ENCODE results near the gene RALGAPA1.

RALGAPA1 gene

GRCh38 chr14:35637851-35638250, 171.2 kb downstream of the RALGAPA1 start:
- Histone ChIP-seq H3K9ac (ENCODE audit: low read length) (no peak overlapping the region), H3K4me2 (ENCODE audit: low read depth, low read length) (no peak overlapping the region), H3K27ac (ENCODE audit: low read length) (no peak overlapping the region), H3K9me2 (replicated peaks; ENCODE audit: insufficient read depth, low read length) (no peaks in the 10 kb centered on the region), H2AFZ (ENCODE audit: low read length) (no peak overlapping the region), H3K9me3 (replicated peaks; ENCODE audit: insufficient read depth, low read length) (no peaks in the 10 kb centered on the region), H3K4me3 (ENCODE audit: low read length) (no peak overlapping the region), H3K27me3 (replicated peaks; ENCODE audit: insufficient read depth, low read length) (no peaks in the 10 kb centered on the region), H3K79me2 (ENCODE audit: low read length) (no peaks in the 10 kb centered on the region), H3K36me3 (replicated peaks; ENCODE audit: insufficient read depth, low read length) (no peaks in the 10 kb centered on the region), H3K4me1 (ENCODE audit: low read length) (no peaks in the 10 kb centered on the region), H4K20me1 (ENCODE audit: insufficient read depth, low read length) (no peaks in the 10 kb centered on the region), H3F3A (ENCODE audit: insufficient read depth, low read length) (no peaks in the 10 kb centered on the region)
- DNase-seq, result no peak
- TF ChIP-seq EZH2 (optimal IDR thresholded peaks at IDR 0.05; ENCODE audit: low read depth, low read length) (no peak), CTCF (IDR thresholded peaks at IDR 0.05; ENCODE audit: low read length) (no peak), EZH2phosphoT487 (IDR thresholded peaks at IDR 0.05; ENCODE audit: low read length) (no peak)

GRCh38 chr14:35637269-35637668, 171.8 kb downstream of the RALGAPA1 start:
- Histone ChIP-seq H3K4me2 (ENCODE audit: low read depth, low read length) (no peak overlapping the region), H3K27me3 (replicated peaks; ENCODE audit: insufficient read depth, low read length) (no peaks in the 10 kb centered on the region), H4K20me1 (ENCODE audit: insufficient read depth, low read length) (no peaks in the 10 kb centered on the region), H3K79me2 (ENCODE audit: low read length) (no peaks in the 10 kb centered on the region), H3K4me3 (ENCODE audit: low read length) (no peak overlapping the region), H3K36me3 (replicated peaks; ENCODE audit: insufficient read depth, low read length) (no peaks in the 10 kb centered on the region), H2AFZ (ENCODE audit: low read length) (no peak overlapping the region), H3K4me1 (ENCODE audit: low read length) (no peaks in the 10 kb centered on the region), H3K27ac (ENCODE audit: low read length) (no peak overlapping the region), H3K9me2 (replicated peaks; ENCODE audit: insufficient read depth, low read length) (no peaks in the 10 kb centered on the region), H3K9me3 (replicated peaks; ENCODE audit: insufficient read depth, low read length) (no peaks in the 10 kb centered on the region), H3F3A (ENCODE audit: insufficient read depth, low read length) (no peaks in the 10 kb centered on the region), H3K9ac (ENCODE audit: low read length) (no peak overlapping the region)
- TF ChIP-seq EZH2phosphoT487 (IDR thresholded peaks at IDR 0.05; ENCODE audit: low read length) (no peak), EZH2 (optimal IDR thresholded peaks at IDR 0.05; ENCODE audit: low read depth, low read length) (no peak)
- no peak for DNase-seq

- no peak for DNase-seq
- no peak overlapping the region for H3K9ac ChIP-seq (ENCODE audit: low read length)
- TF ChIP-seq EZH2phosphoT487 (IDR thresholded peaks at IDR 0.05; ENCODE audit: low read length), result no peak
- TF ChIP-seq EZH2 (optimal IDR thresholded peaks at IDR 0.05; ENCODE audit: low read depth, low read length), result no peak
- no peak for TF ChIP-seq CTCF (IDR thresholded peaks at IDR 0.05; ENCODE audit: low read length)
Measured at GRCh38 chr14:35632676-35633075, 176.4 kb downstream of the RALGAPA1 start.

GRCh38 chr14:35632271-35632670, 176.8 kb downstream of the RALGAPA1 start:
- TF ChIP-seq EZH2phosphoT487 (IDR thresholded peaks at IDR 0.05; ENCODE audit: low read length) (no peak), EZH2 (optimal IDR thresholded peaks at IDR 0.05; ENCODE audit: low read depth, low read length) (no peak), CTCF (IDR thresholded peaks at IDR 0.05; ENCODE audit: low read length) (no peak)
- H3K79me2 ChIP-seq (ENCODE audit: low read length), result no peaks in the 10 kb centered on the region
- no peak for DNase-seq
- H3K4me2 ChIP-seq (ENCODE audit: low read depth, low read length), result no peak overlapping the region
- H3F3A ChIP-seq (ENCODE audit: insufficient read depth, low read length), result no peaks in the 10 kb centered on the region
- no peaks in the 10 kb centered on the region for H4K20me1 ChIP-seq (ENCODE audit: insufficient read depth, low read length)
- H3K4me3 ChIP-seq (ENCODE audit: low read length), result no peak overlapping the region
- no peak overlapping the region for H2AFZ ChIP-seq (ENCODE audit: low read length)
- no peaks in the 10 kb centered on the region for H3K9me2 ChIP-seq (replicated peaks; ENCODE audit: insufficient read depth, low read length)
- no peaks in the 10 kb centered on the region for H3K27me3 ChIP-seq (replicated peaks; ENCODE audit: insufficient read depth, low read length)
- H3K36me3 ChIP-seq (replicated peaks; ENCODE audit: insufficient read depth, low read length), result no peaks in the 10 kb centered on the region
- no peaks in the 10 kb centered on the region for H3K4me1 ChIP-seq (ENCODE audit: low read length)
- H3K9me3 ChIP-seq (replicated peaks; ENCODE audit: insufficient read depth, low read length), result no peaks in the 10 kb centered on the region
- no peak overlapping the region for H3K9ac ChIP-seq (ENCODE audit: low read length)
- no peak overlapping the region for H3K27ac ChIP-seq (ENCODE audit: low read length)

More at GRCh38 chr14:35632676-35633075, 176.4 kb downstream of the RALGAPA1 start:
- Histone ChIP-seq H3K4me2 (ENCODE audit: low read depth, low read length) (no peak overlapping the region), H3F3A (ENCODE audit: insufficient read depth, low read length) (no peaks in the 10 kb centered on the region), H3K36me3 (replicated peaks; ENCODE audit: insufficient read depth, low read length) (no peaks in the 10 kb centered on the region), H3K79me2 (ENCODE audit: low read length) (no peaks in the 10 kb centered on the region), H3K27me3 (replicated peaks; ENCODE audit: insufficient read depth, low read length) (no peaks in the 10 kb centered on the region), H3K27ac (ENCODE audit: low read length) (no peak overlapping the region), H2AFZ (ENCODE audit: low read length) (no peak overlapping the region), H3K4me3 (ENCODE audit: low read length) (no peak overlapping the region), H3K9me2 (replicated peaks; ENCODE audit: insufficient read depth, low read length) (no peaks in the 10 kb centered on the region), H3K4me1 (ENCODE audit: low read length) (no peaks in the 10 kb centered on the region), H4K20me1 (ENCODE audit: insufficient read depth, low read length) (no peaks in the 10 kb centered on the region), H3K9me3 (replicated peaks; ENCODE audit: insufficient read depth, low read length) (no peaks in the 10 kb centered on the region)

All from MM.1S (cell line).